HL-60 (cell line): ENCODE data around the gene HK3.

Source experiments
- REST ChIP-seq: IDR thresholded peaks from 2 replicates; pipeline ENCODE4 v1.6.1; 2012; ENCODE audit warnings: low read depth; ENCODE audit not compliant: insufficient replicate concordance
- TF ChIP-seq, protein P1 (sequence below): IDR thresholded peaks from one replicate; pipeline ENCODE4 v1.5.1; 2011; ENCODE audit warnings: low read length, control low read depth, inconsistent platforms; ENCODE audit not compliant: insufficient read depth

DNA sequence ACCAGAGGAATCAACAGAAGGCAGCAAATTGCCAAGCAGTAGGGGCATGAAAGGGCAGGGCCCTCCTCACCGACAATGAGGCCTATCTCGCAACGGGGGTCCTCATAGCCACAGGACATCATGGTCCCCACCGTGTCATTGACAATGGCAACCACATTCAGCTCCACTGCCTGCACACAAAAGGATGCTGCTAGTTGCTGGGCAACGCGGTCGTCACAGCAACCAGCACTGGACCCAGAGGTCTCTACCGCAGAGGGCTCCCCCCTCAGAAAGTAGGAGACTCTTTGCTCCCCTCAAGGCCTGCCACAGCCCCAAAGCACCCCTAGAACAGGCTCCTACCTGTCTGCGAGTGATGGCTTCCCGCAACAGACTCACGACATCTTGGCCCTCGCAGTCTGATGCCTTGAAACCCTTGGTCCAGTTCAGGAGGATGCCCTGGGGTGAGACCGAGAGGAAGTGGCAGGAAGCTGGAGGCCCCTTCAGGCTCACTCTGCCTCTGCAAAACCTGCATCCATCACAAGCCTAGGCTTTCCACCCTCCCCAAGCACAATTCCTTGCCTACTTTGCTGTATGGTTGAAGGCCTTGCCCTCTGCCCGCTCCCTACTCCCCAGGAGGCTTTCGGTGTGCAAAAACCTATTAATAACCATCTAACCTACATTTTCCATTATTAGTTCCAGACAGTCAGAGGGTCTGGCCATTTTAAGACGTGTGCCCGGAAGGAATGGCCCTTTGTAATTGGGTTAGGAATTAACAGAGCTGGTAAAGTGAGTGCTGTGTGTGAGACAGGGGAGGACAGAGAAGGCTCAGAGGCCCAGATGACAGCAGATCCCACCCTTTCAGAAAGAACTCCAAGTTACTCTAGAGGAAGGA, 15.2 kb downstream of the HK3 start:
- no peak for TF ChIP-seq REST
- TF ChIP-seq, protein P1, sequence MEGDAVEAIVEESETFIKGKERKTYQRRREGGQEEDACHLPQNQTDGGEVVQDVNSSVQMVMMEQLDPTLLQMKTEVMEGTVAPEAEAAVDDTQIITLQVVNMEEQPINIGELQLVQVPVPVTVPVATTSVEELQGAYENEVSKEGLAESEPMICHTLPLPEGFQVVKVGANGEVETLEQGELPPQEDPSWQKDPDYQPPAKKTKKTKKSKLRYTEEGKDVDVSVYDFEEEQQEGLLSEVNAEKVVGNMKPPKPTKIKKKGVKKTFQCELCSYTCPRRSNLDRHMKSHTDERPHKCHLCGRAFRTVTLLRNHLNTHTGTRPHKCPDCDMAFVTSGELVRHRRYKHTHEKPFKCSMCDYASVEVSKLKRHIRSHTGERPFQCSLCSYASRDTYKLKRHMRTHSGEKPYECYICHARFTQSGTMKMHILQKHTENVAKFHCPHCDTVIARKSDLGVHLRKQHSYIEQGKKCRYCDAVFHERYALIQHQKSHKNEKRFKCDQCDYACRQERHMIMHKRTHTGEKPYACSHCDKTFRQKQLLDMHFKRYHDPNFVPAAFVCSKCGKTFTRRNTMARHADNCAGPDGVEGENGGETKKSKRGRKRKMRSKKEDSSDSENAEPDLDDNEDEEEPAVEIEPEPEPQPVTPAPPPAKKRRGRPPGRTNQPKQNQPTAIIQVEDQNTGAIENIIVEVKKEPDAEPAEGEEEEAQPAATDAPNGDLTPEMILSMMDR: no peak
